ENCODE measurements around the gene CD48. TPM values are rescaled to one million over a fixed set of nuclear protein-coding genes. Genes with fewer than 3 reads are reported as not detected.

Gene CD48
- total RNA-seq = 252 and 255 TPM in 2 replicates
- total RNA-seq (2013) = 707 TPM
- 422 and 428 TPM in 2 replicates for polyA plus RNA-seq
- polyA minus RNA-seq = 309 and 351 TPM in 2 replicates

- no peaks in the 10 kb centered on the region for H3K27me3 Mint-ChIP-seq
- Histone ChIP-seq H3K4me2 (replicated peaks; ENCODE audit: low read depth, low read length, poor library complexity, severe bottlenecking) (peak within 1 kb of the TSS; percentile 83), H3K4me1 (ENCODE audit: control insufficient read depth in 2 of 2, insufficient read depth in 2 of 2, low read length in 2 of 2) (peaks cover 62 to 64% of the 10 kb centered on the region in 2 donors), H3K9ac (ENCODE audit: low read length) (peak within 1 kb of the TSS; percentile 96), H3K79me2 (ENCODE audit: control insufficient read depth, insufficient read depth, low read length) (peaks cover 72% of the 10 kb centered on the region), H3K9me3 (ENCODE audit: control extremely low read depth in 1 of 3, control insufficient read depth in 2 of 3, insufficient read depth in 1 of 3, low read length in 2 of 3) (no peaks in the 10 kb centered on the region), H2AFZ (ENCODE audit: insufficient read depth, low read depth, low read length, poor library complexity, severe bottlenecking) (peak within 1 kb of the TSS; percentile 68), H3K27ac (ENCODE audit: low read length in 2 of 2) (peak within 1 kb of the TSS; percentile 89 to 95), H3K36me3 (replicated peaks in 1 of 2; ENCODE audit: control extremely low read depth in 1 of 2, control insufficient read depth in 1 of 2, extremely low read depth in 1 of 2, insufficient read depth in 2 of 2, low read length in 1 of 2) (peaks cover 1 to 12% of the 10 kb centered on the region in 2 experiments), H4K20me1 (ENCODE audit: control insufficient read depth, insufficient read depth, low read length, poor library complexity, severe bottlenecking) (no peaks in the 10 kb centered on the region), H3K4me3 (ENCODE audit: control extremely low read depth in 1 of 5, extremely low read depth in 1 of 5, insufficient read depth in 1 of 5, low read depth in 2 of 5, low read length in 4 of 5) (peak within 1 kb of the TSS; percentile 87 to 100 (median 98)), H3K27me3 (replicated peaks in 1 of 4; ENCODE audit: control extremely low read depth in 1 of 4, control insufficient read depth in 3 of 4, insufficient read depth in 4 of 4, low read length in 3 of 4) (no peaks in the 10 kb centered on the region)
- H3K27ac Mint-ChIP-seq = no peak within 1 kb of the TSS
- 0% methylated on average over 4 of the region's 9 CpGs for WGBS (ENCODE audit: insufficient coverage)
- CTCF ChIA-PET = interaction anchor here (0.8 to 6.1 kb wide), 11 partner anchors 9 to 240 kb away, joined by 3 to 52 read pairs (median 3); partner anchors contain the start of gene SLAMF1
- DNase-seq = peak; percentile 80
- peaks cover 26% of the 10 kb centered on the region for H3K4me1 Mint-ChIP-seq
- no peak within 1 kb of the TSS for H3K4me3 Mint-ChIP-seq
- peak; percentile 54 for ATAC-seq (ENCODE audit: low read depth)
- POLR2A ChIA-PET = interaction anchor here (0.7 kb wide), 2 partner anchors 414 to 1014 kb away, joined by 3 to 4 read pairs; no protein-coding TSS in a partner anchor
- no peaks in the 10 kb centered on the region for H3K9me3 Mint-ChIP-seq (ENCODE audit: insufficient read depth)
- intact Hi-C loops (cut with micrococcal nuclease) = loop anchor here (1.0 to 10.0 kb wide), 5 partner anchors 15 to 423 kb away; partner anchors contain the start of genes DEDD, SLAMF1 and SLAMF7
- TF ChIP-seq, protein P1, sequence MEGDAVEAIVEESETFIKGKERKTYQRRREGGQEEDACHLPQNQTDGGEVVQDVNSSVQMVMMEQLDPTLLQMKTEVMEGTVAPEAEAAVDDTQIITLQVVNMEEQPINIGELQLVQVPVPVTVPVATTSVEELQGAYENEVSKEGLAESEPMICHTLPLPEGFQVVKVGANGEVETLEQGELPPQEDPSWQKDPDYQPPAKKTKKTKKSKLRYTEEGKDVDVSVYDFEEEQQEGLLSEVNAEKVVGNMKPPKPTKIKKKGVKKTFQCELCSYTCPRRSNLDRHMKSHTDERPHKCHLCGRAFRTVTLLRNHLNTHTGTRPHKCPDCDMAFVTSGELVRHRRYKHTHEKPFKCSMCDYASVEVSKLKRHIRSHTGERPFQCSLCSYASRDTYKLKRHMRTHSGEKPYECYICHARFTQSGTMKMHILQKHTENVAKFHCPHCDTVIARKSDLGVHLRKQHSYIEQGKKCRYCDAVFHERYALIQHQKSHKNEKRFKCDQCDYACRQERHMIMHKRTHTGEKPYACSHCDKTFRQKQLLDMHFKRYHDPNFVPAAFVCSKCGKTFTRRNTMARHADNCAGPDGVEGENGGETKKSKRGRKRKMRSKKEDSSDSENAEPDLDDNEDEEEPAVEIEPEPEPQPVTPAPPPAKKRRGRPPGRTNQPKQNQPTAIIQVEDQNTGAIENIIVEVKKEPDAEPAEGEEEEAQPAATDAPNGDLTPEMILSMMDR (IDR thresholded peaks at IDR 0.05) = no peak
- no peak for TF ChIP-seq EZH2 (IDR thresholded peaks at IDR 0.05; ENCODE audit: borderline replicate concordance, insufficient read depth, low read depth, low read length, poor library complexity, severe bottlenecking)
These were observed at the start of gene CD48 for GRCh38 chr1:160711602-160712311. TSS of gene CD48 (minus strand) at chr1:160711822. CDS start at chr1:160711763, 59 bp downstream.

DNA sequence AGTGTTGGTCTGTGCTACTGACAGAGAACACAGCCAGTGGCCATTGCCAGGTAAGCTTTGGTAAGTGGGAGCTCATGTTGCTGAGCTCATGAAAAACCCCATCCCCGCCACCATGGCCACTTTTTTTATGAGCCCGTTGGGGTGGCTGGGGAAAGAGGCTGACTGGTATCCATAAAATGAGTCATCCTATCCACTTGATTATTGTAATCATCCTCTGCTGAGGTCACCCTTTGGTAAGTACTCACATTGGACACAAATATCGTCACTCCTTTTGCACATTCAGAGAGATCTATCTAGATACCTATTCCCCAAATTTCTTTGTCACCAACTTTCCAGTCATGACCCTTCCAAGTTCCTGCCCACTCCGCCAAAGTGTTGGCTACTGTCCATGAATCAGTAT, 49.4 kb upstream of the CD48 start:
- no peak overlapping the region for H3K4me3 ChIP-seq (ENCODE audit: control extremely low read depth in 1 of 5, extremely low read depth in 1 of 5, insufficient read depth in 1 of 5, low read depth in 2 of 5, low read length in 4 of 5)
- H4K20me1 ChIP-seq (ENCODE audit: control insufficient read depth, insufficient read depth, low read length, poor library complexity, severe bottlenecking) = no peaks in the 10 kb centered on the region
- no peaks in the 10 kb centered on the region for H3K4me1 Mint-ChIP-seq
- DNase-seq = no peak
- no peaks in the 10 kb centered on the region for H3K27me3 ChIP-seq (replicated peaks in 1 of 4; ENCODE audit: control extremely low read depth in 1 of 4, control insufficient read depth in 3 of 4, insufficient read depth in 4 of 4, low read length in 3 of 4)
- H3K27me3 Mint-ChIP-seq = no peaks in the 10 kb centered on the region
- intact Hi-C loops (cut with micrococcal nuclease) = no loop called here
- ChIA-PET CTCF (interaction anchor here (1.1 kb wide), 1 partner anchor 9 kb away, joined by 3 read pairs; no protein-coding TSS in a partner anchor), POLR2A (no interaction called here)
- H3K36me3 ChIP-seq (replicated peaks in 1 of 2; ENCODE audit: control extremely low read depth in 1 of 2, control insufficient read depth in 1 of 2, extremely low read depth in 1 of 2, insufficient read depth in 2 of 2, low read length in 1 of 2) = no peaks in the 10 kb centered on the region
- no peak for ATAC-seq (ENCODE audit: low read depth)
- 100% methylated on average over 1 of the region's 4 CpGs for WGBS (ENCODE audit: insufficient coverage)
- no peak overlapping the region for H3K9ac ChIP-seq (ENCODE audit: low read length)
- no peak for TF ChIP-seq EZH2 (IDR thresholded peaks at IDR 0.05; ENCODE audit: borderline replicate concordance, insufficient read depth, low read depth, low read length, poor library complexity, severe bottlenecking)
- TF ChIP-seq, protein P1 (IDR thresholded peaks at IDR 0.05) = no peak
- H3K9me3 Mint-ChIP-seq (ENCODE audit: insufficient read depth) = no peaks in the 10 kb centered on the region
- H3K27ac Mint-ChIP-seq = no peak overlapping the region
- no peak overlapping the region for H3K27ac ChIP-seq (ENCODE audit: low read length in 2 of 2)
- H3K4me1 ChIP-seq (ENCODE audit: control insufficient read depth in 2 of 2, insufficient read depth in 2 of 2, low read length in 2 of 2) = no peaks in the 10 kb centered on the region
- peaks cover 0 to 1% (median 0%) of the 10 kb centered on the region in 3 donors for H3K9me3 ChIP-seq (ENCODE audit: control extremely low read depth in 1 of 3, control insufficient read depth in 2 of 3, insufficient read depth in 1 of 3, low read length in 2 of 3)
- no peak overlapping the region for H2AFZ ChIP-seq (ENCODE audit: insufficient read depth, low read depth, low read length, poor library complexity, severe bottlenecking)
- no peak overlapping the region for H3K4me2 ChIP-seq (replicated peaks; ENCODE audit: low read depth, low read length, poor library complexity, severe bottlenecking)
- H3K79me2 ChIP-seq (ENCODE audit: control insufficient read depth, insufficient read depth, low read length) = no peaks in the 10 kb centered on the region
- H3K4me3 Mint-ChIP-seq = no peak overlapping the region
